HepG2 (cell line): ENCODE results near the gene AARS1. TPM values are rescaled to one million over a fixed set of nuclear protein-coding genes. Genes with fewer than 3 reads are reported as not detected.

Source experiments
- ARHGAP35 ChIP-seq: sonication (generic); formaldehyde crosslinking; IDR thresholded peaks from 2 replicates; pipeline ENCODE4 v1.9.0; 2022; ENCODE audit warnings: mild to moderate bottlenecking, inconsistent platforms, moderate library complexity, missing genetic modification reagents, borderline replicate concordance
- CCDC6 ChIP-seq: sonication (generic); formaldehyde crosslinking; IDR thresholded peaks from 2 replicates; pipeline ENCODE4 v1.8.1; 2022; ENCODE audit warnings: mild to moderate bottlenecking, missing genetic modification reagents, moderate library complexity
- ERF ChIP-seq: IDR thresholded peaks from 2 replicates; pipeline ENCODE4 v1.6.1; 2018; ENCODE audit warnings: missing biosample characterization, missing genetic modification reagents
- HDAC6 ChIP-seq: fragments of 200-600 bp; sonication (generic); IDR thresholded peaks from 2 replicates; pipeline ENCODE4 v1.7.0; 2017; ENCODE audit warnings: mild to moderate bottlenecking, antibody characterized with exemption, low read length, low read depth
- IKZF5 ChIP-seq: IDR thresholded peaks from 2 replicates; pipeline ENCODE4 v1.6.1; 2018; ENCODE audit warnings: missing genetic modification reagents, mild to moderate bottlenecking, missing compliant biosample characterization
- KDM3A ChIP-seq: IDR thresholded peaks from 2 replicates; pipeline ENCODE4 v1.6.1; 2018; ENCODE audit warnings: low read depth, missing compliant biosample characterization
- MAZ ChIP-seq, 2 experiments: sonication (generic) in 1 of 2; formaldehyde crosslinking in 1 of 2; IDR thresholded peaks; 2 replicates each; pipeline versions ENCODE4 v1.5.0 to v1.6.1; 2012 to 2020; ENCODE audit warnings: low read depth in 2 of 2, mild to moderate bottlenecking in 2 of 2, borderline replicate concordance in 1 of 2, improper control_type of control experiment in 1 of 2, low read length in 1 of 2, missing genetic modification reagents in 1 of 2, moderate library complexity in 1 of 2
- NAIF1 ChIP-seq: sonication (generic); formaldehyde crosslinking; IDR thresholded peaks from 2 replicates; pipeline ENCODE4 v1.5.0; 2020; ENCODE audit warnings: mild to moderate bottlenecking, missing genetic modification reagents, borderline replicate concordance
- NFIB ChIP-seq: sonication (generic); formaldehyde crosslinking; IDR thresholded peaks from 2 replicates; pipeline ENCODE4 v1.9.0; 2021; ENCODE audit warnings: missing genetic modification reagents, mild to moderate bottlenecking, borderline replicate concordance
- SATB2 ChIP-seq: sonication (generic); formaldehyde crosslinking; IDR thresholded peaks from 2 replicates; pipeline ENCODE4 v1.5.0; 2020; ENCODE audit warnings: missing genetic modification reagents
- TARDBP ChIP-seq: sonication (generic); formaldehyde crosslinking; IDR thresholded peaks from 2 replicates; pipeline ENCODE4 v1.8.0; 2022; ENCODE audit warnings: mild to moderate bottlenecking, missing genetic modification reagents
- TCF12 ChIP-seq, 2 experiments: fragments of 450-650 bp in 1 of 2; sonication (generic) in 1 of 2; formaldehyde crosslinking in 1 of 2; IDR thresholded peaks; 2 replicates each; pipeline versions ENCODE4 v1.6.1 to v1.8.0; 2017 to 2022; ENCODE audit warnings: antibody characterized with exemption in 1 of 2, mild to moderate bottlenecking in 1 of 2, missing genetic modification reagents in 1 of 2, moderate library complexity in 1 of 2
- TMF1 ChIP-seq: sonication (generic); formaldehyde crosslinking; IDR thresholded peaks from 2 replicates; pipeline ENCODE4 v1.8.1; 2022; ENCODE audit warnings: low read depth, missing genetic modification reagents
- TRAFD1 ChIP-seq: sonication (generic); formaldehyde crosslinking; IDR thresholded peaks from 2 replicates; pipeline ENCODE4 v1.5.1; 2020; ENCODE audit warnings: missing genetic modification reagents, mild to moderate bottlenecking, borderline replicate concordance
- U2AF2 ChIP-seq: fragments of 200-400 bp; formaldehyde crosslinking; IDR thresholded peaks from 2 replicates; pipeline ENCODE4 v1.6.1; 2017; ENCODE audit warnings: low read depth, mild to moderate bottlenecking, low read length
- ZC3H13 ChIP-seq: sonication (generic); formaldehyde crosslinking; IDR thresholded peaks from 2 replicates; pipeline ENCODE4 v1.8.1; 2023; ENCODE audit warnings: mild to moderate bottlenecking, missing genetic modification reagents, moderate library complexity
- ZMAT3 ChIP-seq: sonication (generic); formaldehyde crosslinking; conservative IDR thresholded peaks from 2 replicates; pipeline ENCODE4 v1.7.0; 2021; ENCODE audit warnings: missing genetic modification reagents
- ZNF160 ChIP-seq: sonication (generic); formaldehyde crosslinking; IDR thresholded peaks from 2 replicates; pipeline ENCODE4 v1.8.0; 2022; ENCODE audit warnings: mild to moderate bottlenecking, inconsistent platforms, missing genetic modification reagents
- ZNF652 ChIP-seq: IDR thresholded peaks from 2 replicates; pipeline ENCODE4 v1.6.1; 2016; ENCODE audit warnings: low read depth, borderline replicate concordance
- ZNF720 ChIP-seq: sonication (generic); formaldehyde crosslinking; IDR thresholded peaks from 2 replicates; pipeline ENCODE4 v1.4.0; 2020; ENCODE audit warnings: missing genetic modification reagents
- ZNF83 ChIP-seq: sonication (generic); formaldehyde crosslinking; IDR thresholded peaks from 2 replicates; pipeline ENCODE4 v1.4.0; 2020; ENCODE audit warnings: missing genetic modification reagents, mild to moderate bottlenecking, borderline replicate concordance
- polyA plus RNA-seq, 8 experiments: library from polyadenylated mRNA; depleted of rRNA in 3 of 8; stranded (reverse) in 7 of 8; unstranded in 1 of 8; fragments of >200 nt; fragmentation: Illumina TruSeq in 4 of 8; extraction: Trizol in 4 of 8; gene quantifications; 2 replicates each; pipeline versions ENCODE4 v1.2.1 to v1.2.3, GENCODE V29; 2011 to 2016; ENCODE audit warnings: low read depth in 4 of 8, missing spikeins in 1 of 8, mixed read lengths in 1 of 8; ENCODE audit not compliant: insufficient read depth in 1 of 8
- total RNA-seq, 5 experiments: library from RNA; depleted of rRNA; stranded (reverse); fragments of >200 nt; fragmentation: Illumina TruSeq; extraction: Trizol; gene quantifications; 2 replicates each; pipeline ENCODE4 v1.2.3, GENCODE V29; 2016; ENCODE audit warnings: low read depth in 1 of 5
- TF ChIP-seq, protein P1 (sequence below): IDR thresholded peaks from 2 replicates; pipeline ENCODE4 v1.6.1; 2016; ENCODE audit warnings: mild to moderate bottlenecking
- TF ChIP-seq, protein P2 (sequence below): sonication (generic); formaldehyde crosslinking; conservative IDR thresholded peaks from 2 replicates; pipeline ENCODE4 v1.4.0; 2020; ENCODE audit warnings: missing genetic modification reagents

Gene AARS1
- total and polyA plus RNA-seq, 2 of the 13 experiments (the other 11 are each of a cell fraction or from before 2014, with no cell fraction given) = 107 to 132 TPM

DNA sequence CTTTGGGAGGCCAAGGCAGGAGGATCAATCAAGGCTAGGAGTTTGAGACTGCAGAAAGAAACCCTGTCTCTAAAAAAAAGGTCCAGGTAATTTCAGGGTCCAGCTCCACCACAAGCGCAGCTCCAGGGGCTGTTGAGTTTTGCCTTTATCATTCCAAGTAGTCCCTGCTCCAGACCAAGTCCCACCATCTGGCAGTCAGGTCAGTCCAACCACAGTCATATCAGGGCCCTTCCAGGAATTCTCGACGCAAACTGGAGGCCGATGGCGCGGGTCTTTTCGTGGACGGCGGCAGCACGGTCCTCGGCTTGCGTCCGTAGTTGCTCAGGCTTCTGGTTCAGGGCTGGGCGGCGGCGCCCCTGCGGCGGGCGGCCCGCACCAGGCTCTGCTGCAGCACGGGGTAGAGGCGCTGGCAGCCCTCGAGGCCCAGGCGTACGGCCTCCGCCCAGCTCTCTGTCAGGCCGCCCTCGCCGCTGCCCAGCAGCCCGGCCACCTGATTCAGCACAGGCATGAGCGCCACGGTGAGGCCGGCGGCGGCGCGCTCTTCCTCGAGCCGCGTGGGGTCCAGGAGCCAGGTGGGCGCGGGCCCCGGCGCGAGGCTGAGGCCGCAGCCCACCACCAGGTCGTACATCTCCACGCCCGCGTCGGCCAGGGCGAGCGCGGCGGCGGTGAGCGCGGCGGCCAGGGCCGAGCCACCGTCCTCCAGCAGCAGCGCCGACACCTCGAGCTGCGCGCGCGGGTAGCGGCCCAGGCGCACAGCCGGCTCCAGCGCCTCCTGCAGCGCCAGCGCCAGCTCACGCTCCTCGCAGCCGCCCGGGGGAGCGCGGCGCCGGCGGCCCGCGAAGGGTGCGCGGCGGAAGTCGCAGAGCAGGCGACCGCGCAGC lies 38.3 kb downstream of the AARS1 start (continued):
- no peak; the same call in 1 of the 2 replicates for TF ChIP-seq ARHGAP35 (CRISPR knock-in tag)
- TF ChIP-seq ZNF720 (CRISPR knock-in tag) = no peak
- TF ChIP-seq, protein P1, sequence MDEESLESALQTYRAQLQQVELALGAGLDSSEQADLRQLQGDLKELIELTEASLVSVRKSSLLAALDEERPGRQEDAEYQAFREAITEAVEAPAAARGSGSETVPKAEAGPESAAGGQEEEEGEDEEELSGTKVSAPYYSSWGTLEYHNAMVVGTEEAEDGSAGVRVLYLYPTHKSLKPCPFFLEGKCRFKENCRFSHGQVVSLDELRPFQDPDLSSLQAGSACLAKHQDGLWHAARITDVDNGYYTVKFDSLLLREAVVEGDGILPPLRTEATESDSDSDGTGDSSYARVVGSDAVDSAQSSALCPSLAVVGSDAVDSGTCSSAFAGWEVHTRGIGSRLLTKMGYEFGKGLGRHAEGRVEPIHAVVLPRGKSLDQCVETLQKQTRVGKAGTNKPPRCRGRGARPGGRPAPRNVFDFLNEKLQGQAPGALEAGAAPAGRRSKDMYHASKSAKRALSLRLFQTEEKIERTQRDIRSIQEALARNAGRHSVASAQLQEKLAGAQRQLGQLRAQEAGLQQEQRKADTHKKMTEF (CRISPR knock-in tag) = peak; percentile 43; the same call in 1 of the 2 replicates
- no peak for TF ChIP-seq NFIB (CRISPR knock-in tag)
- peak; percentile 17; the same call in 1 of the 2 replicates for TF ChIP-seq TMF1 (CRISPR knock-in tag)
- TF ChIP-seq, protein P2, sequence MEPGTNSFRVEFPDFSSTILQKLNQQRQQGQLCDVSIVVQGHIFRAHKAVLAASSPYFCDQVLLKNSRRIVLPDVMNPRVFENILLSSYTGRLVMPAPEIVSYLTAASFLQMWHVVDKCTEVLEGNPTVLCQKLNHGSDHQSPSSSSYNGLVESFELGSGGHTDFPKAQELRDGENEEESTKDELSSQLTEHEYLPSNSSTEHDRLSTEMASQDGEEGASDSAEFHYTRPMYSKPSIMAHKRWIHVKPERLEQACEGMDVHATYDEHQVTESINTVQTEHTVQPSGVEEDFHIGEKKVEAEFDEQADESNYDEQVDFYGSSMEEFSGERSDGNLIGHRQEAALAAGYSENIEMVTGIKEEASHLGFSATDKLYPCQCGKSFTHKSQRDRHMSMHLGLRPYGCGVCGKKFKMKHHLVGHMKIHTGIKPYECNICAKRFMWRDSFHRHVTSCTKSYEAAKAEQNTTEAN = peak; percentile 84
- TF ChIP-seq MAZ (IDR thresholded peaks at IDR 0.05; ENCODE audit: borderline replicate concordance, low read depth, low read length) = no peak
- TF ChIP-seq MAZ (CRISPR knock-in tag; IDR thresholded peaks at IDR 0.05; ENCODE audit: low read depth) = peak; percentile 66
- no peak for TF ChIP-seq HDAC6
- peak; percentile 96; the same call in 1 of the 2 replicates for TF ChIP-seq ZC3H13 (CRISPR knock-in tag)
- TF ChIP-seq TCF12 (IDR thresholded peaks at IDR 0.05) = no peak
- no peak; the same call in 1 of the 2 replicates for TF ChIP-seq TCF12 (CRISPR knock-in tag; IDR thresholded peaks at IDR 0.05)
- peak; percentile 71; the same call in 1 of the 2 replicates for TF ChIP-seq ZNF160 (CRISPR knock-in tag)
- no peak for TF ChIP-seq KDM3A
- TF ChIP-seq IKZF5 (CRISPR knock-in tag) = peak; percentile 48; the same call in 1 of the 2 replicates
- TF ChIP-seq NAIF1 (CRISPR knock-in tag) = no peak
- TF ChIP-seq TARDBP (CRISPR knock-in tag) = no peak
- 0 out of 2 replicates have a peak, but pooled peaks have one; percentile 18 for TF ChIP-seq ZMAT3 (CRISPR knock-in tag)
- TF ChIP-seq ZNF83 (CRISPR knock-in tag) = peak; percentile 72; the same call in 1 of the 2 replicates
- TF ChIP-seq ZNF652 (CRISPR knock-in tag) = no peak
- TF ChIP-seq U2AF2 = no peak
- peak; percentile 62; the same call in 1 of the 2 replicates for TF ChIP-seq ERF (CRISPR knock-in tag)
- no peak for TF ChIP-seq TRAFD1
- 0 out of 2 replicates have a peak, but pooled peaks have one; percentile 50 for TF ChIP-seq SATB2 (CRISPR knock-in tag)
- TF ChIP-seq CCDC6 (CRISPR knock-in tag) = peak; percentile 66
